ENCODE measurements around the gene CDS2. TPM values are rescaled to one million over a fixed set of nuclear protein-coding genes. Genes with fewer than 3 reads are reported as not detected.
A peak's percentile ranks its signal among the peaks of the same experiment; 100 is the strongest.

CDS2 gene
- total RNA-seq, 2 donors from 2014 or later, result 62.0 to 67.2 TPM

GRCh38 chr20:5146871-5147592, 20.2 kb downstream of the CDS2 start:
- Mint-ChIP-seq H3K9me3 (no peaks in the 10 kb centered on the region), H3K27me3 (ENCODE audit: low read depth) (no peaks in the 10 kb centered on the region), H3K36me3 (ENCODE audit: insufficient read depth in 2 of 2) (peaks cover 2 to 6% of the 10 kb centered on the region in 2 donors), H3K4me1 (ENCODE audit: low read depth) (peaks cover 61% of the 10 kb centered on the region), H3K27ac (no peak overlapping the region), H3K4me3 (no peak overlapping the region)
- ATAC-seq (replicated peaks in 1 of 2) (no peak), DNase-seq (no peak)

GRCh38 chr20:5148581-5148980, 21.8 kb downstream of the CDS2 start:
- DNase-seq, result no peak
- Mint-ChIP-seq H3K27ac (no peak overlapping the region), H3K4me3 (no peak overlapping the region), H3K36me3 (ENCODE audit: insufficient read depth in 2 of 2) (peaks cover 2 to 6% of the 10 kb centered on the region in 2 donors), H3K27me3 (ENCODE audit: low read depth) (no peaks in the 10 kb centered on the region), H3K9me3 (no peaks in the 10 kb centered on the region), H3K4me1 (ENCODE audit: low read depth) (peaks cover 63% of the 10 kb centered on the region)
- ATAC-seq (replicated peaks in 1 of 2), result no peak

GRCh38 chr20:5149892-5150225, 23.1 kb downstream of the CDS2 start:
- ATAC-seq (replicated peaks in 1 of 2) (no peak), DNase-seq (no peak)
- Mint-ChIP-seq H3K9me3 (no peaks in the 10 kb centered on the region), H3K4me1 (ENCODE audit: low read depth) (peaks cover 70% of the 10 kb centered on the region), H3K27ac (no peak overlapping the region), H3K36me3 (ENCODE audit: insufficient read depth in 2 of 2) (peaks cover 2 to 4% of the 10 kb centered on the region in 2 donors), H3K27me3 (ENCODE audit: low read depth) (no peaks in the 10 kb centered on the region), H3K4me3 (no peak overlapping the region)

- H3K36me3 Mint-ChIP-seq (ENCODE audit: insufficient read depth in 2 of 2), result peaks cover 1 to 3% of the 10 kb centered on the region in 2 donors
- DNase-seq (no peak), ATAC-seq (replicated peaks in 1 of 2) (no peak)
- H3K27ac Mint-ChIP-seq, result no peak overlapping the region
- H3K9me3 Mint-ChIP-seq, result no peaks in the 10 kb centered on the region
- H3K4me1 Mint-ChIP-seq (ENCODE audit: low read depth), result peaks cover 73% of the 10 kb centered on the region
- H3K27me3 Mint-ChIP-seq (ENCODE audit: low read depth), result no peaks in the 10 kb centered on the region
- H3K4me3 Mint-ChIP-seq, result no peak overlapping the region
These were observed 23.6 kb downstream of the CDS2 start for GRCh38 chr20:5150226-5151076.

GRCh38 chr20:5153152-5153467, 26.3 kb downstream of the CDS2 start:
- DNase-seq, result no peak
- Mint-ChIP-seq H3K27ac (peak overlapping the region; percentile 6), H3K4me3 (peak overlapping the region in 1 of 2 donors; percentile 32), H3K9me3 (no peaks in the 10 kb centered on the region), H3K4me1 (ENCODE audit: low read depth) (peaks cover 61% of the 10 kb centered on the region), H3K27me3 (ENCODE audit: low read depth) (no peaks in the 10 kb centered on the region), H3K36me3 (ENCODE audit: insufficient read depth in 2 of 2) (peaks cover 0 to 2% of the 10 kb centered on the region in 2 donors)
- ATAC-seq (replicated peaks in 1 of 2), result no peak

- Mint-ChIP-seq H3K4me3 (peak overlapping the region in 1 of 2 donors; percentile 32), H3K27me3 (ENCODE audit: low read depth) (no peaks in the 10 kb centered on the region), H3K4me1 (ENCODE audit: low read depth) (peaks cover 57% of the 10 kb centered on the region), H3K9me3 (no peaks in the 10 kb centered on the region), H3K36me3 (ENCODE audit: insufficient read depth in 2 of 2) (peaks cover 0 to 2% of the 10 kb centered on the region in 2 donors), H3K27ac (peak overlapping the region; percentile 6)
- DNase-seq, result peak; percentile 19
- ATAC-seq (replicated peaks in 1 of 2), result peak; percentile 88 to 92
These were observed 27.1 kb downstream of the CDS2 start for GRCh38 chr20:5153612-5154542.

GRCh38 chr20:5154543-5154925, 27.7 kb downstream of the CDS2 start:
- H3K27ac Mint-ChIP-seq, result no peak overlapping the region
- no peaks in the 10 kb centered on the region for H3K27me3 Mint-ChIP-seq (ENCODE audit: low read depth)
- peaks cover 0 to 2% of the 10 kb centered on the region in 2 donors for H3K36me3 Mint-ChIP-seq (ENCODE audit: insufficient read depth in 2 of 2)
- DNase-seq, result no peak
- no peaks in the 10 kb centered on the region for H3K9me3 Mint-ChIP-seq
- H3K4me1 Mint-ChIP-seq (ENCODE audit: low read depth), result peaks cover 50% of the 10 kb centered on the region
- ATAC-seq (replicated peaks in 1 of 2), result no peak
- no peak overlapping the region for H3K4me3 Mint-ChIP-seq

GRCh38 chr20:5155404-5155803, 28.6 kb downstream of the CDS2 start:
- Mint-ChIP-seq H3K27ac (no peak overlapping the region), H3K9me3 (no peaks in the 10 kb centered on the region), H3K4me1 (ENCODE audit: low read depth) (peaks cover 50% of the 10 kb centered on the region), H3K4me3 (no peak overlapping the region), H3K27me3 (ENCODE audit: low read depth) (no peaks in the 10 kb centered on the region), H3K36me3 (ENCODE audit: insufficient read depth in 2 of 2) (peaks cover 0 to 2% of the 10 kb centered on the region in 2 donors)
- no peak for ATAC-seq (replicated peaks in 1 of 2)
- no peak for DNase-seq

- ATAC-seq (replicated peaks in 1 of 2), result no peak
- Mint-ChIP-seq H3K36me3 (ENCODE audit: insufficient read depth in 2 of 2) (peaks cover 0 to 2% of the 10 kb centered on the region in 2 donors), H3K27ac (no peak overlapping the region)
These were observed 30.1 kb downstream of the CDS2 start for GRCh38 chr20:5156675-5157448.

GRCh38 chr20:5159928-5160327, 33.1 kb downstream of the CDS2 start:
- Mint-ChIP-seq H3K9me3 (no peaks in the 10 kb centered on the region), H3K27me3 (ENCODE audit: low read depth) (no peaks in the 10 kb centered on the region), H3K4me3 (no peak overlapping the region), H3K4me1 (ENCODE audit: low read depth) (peaks cover 43% of the 10 kb centered on the region), H3K27ac (no peak overlapping the region), H3K36me3 (ENCODE audit: insufficient read depth in 2 of 2) (peaks cover 0 to 2% of the 10 kb centered on the region in 2 donors)
- ATAC-seq (replicated peaks in 1 of 2) (no peak), DNase-seq (no peak)

More at GRCh38 chr20:5156675-5157448, 30.1 kb downstream of the CDS2 start:
- Mint-ChIP-seq H3K4me3 (no peak overlapping the region), H3K4me1 (ENCODE audit: low read depth) (peaks cover 54% of the 10 kb centered on the region), H3K9me3 (no peaks in the 10 kb centered on the region), H3K27me3 (ENCODE audit: low read depth) (no peaks in the 10 kb centered on the region)
- DNase-seq, result no peak

- DNase-seq (no peak), ATAC-seq (replicated peaks in 1 of 2) (no peak)
- Mint-ChIP-seq H3K4me3 (no peak overlapping the region), H3K27me3 (ENCODE audit: low read depth) (no peaks in the 10 kb centered on the region), H3K9me3 (no peaks in the 10 kb centered on the region), H3K4me1 (ENCODE audit: low read depth) (peaks cover 41% of the 10 kb centered on the region), H3K27ac (no peak overlapping the region), H3K36me3 (ENCODE audit: insufficient read depth in 2 of 2) (peaks cover 0 to under 1% of the 10 kb centered on the region in 2 donors)
These were observed 34.1 kb downstream of the CDS2 start for GRCh38 chr20:5160882-5161281.

- no peak overlapping the region for H3K4me3 Mint-ChIP-seq
- no peak overlapping the region for H3K27ac Mint-ChIP-seq
- no peaks in the 10 kb centered on the region for H3K27me3 Mint-ChIP-seq (ENCODE audit: low read depth)
- peaks cover 41% of the 10 kb centered on the region for H3K4me1 Mint-ChIP-seq (ENCODE audit: low read depth)
- no peak for ATAC-seq (replicated peaks in 1 of 2)
- H3K9me3 Mint-ChIP-seq, result no peaks in the 10 kb centered on the region
- H3K36me3 Mint-ChIP-seq (ENCODE audit: insufficient read depth in 2 of 2), result no peaks in the 10 kb centered on the region
- no peak for DNase-seq
These were observed 34.8 kb downstream of the CDS2 start for GRCh38 chr20:5161536-5162164.

All from activated T-cell treated with anti-CD3 and anti-CD28 coated beads, Interleukin-2, amount 50 U/mL, for 72 hours (primary cell).